ENCODE measurements around the gene SIX5.

The SIX5 gene

GRCh38 chr19:45767881-45768654 lies 984 bp downstream of the SIX5 start:
- no peaks in the 10 kb centered on the region for H3K9me3 ChIP-seq (ENCODE audit: control insufficient read depth, insufficient read depth, low read length)
- no peaks in the 10 kb centered on the region for H4K20me1 ChIP-seq (ENCODE audit: control insufficient read depth, insufficient read depth, low read depth, low read length)
- H3K4me1 ChIP-seq (ENCODE audit: control insufficient read depth, low read length): peaks cover 30% of the 10 kb centered on the region
- no peaks in the 10 kb centered on the region for H3K36me3 ChIP-seq (ENCODE audit: control insufficient read depth, low read length)
- no peaks in the 10 kb centered on the region for H3F3A ChIP-seq (ENCODE audit: control insufficient read depth, insufficient read depth)
- peaks cover 8% of the 10 kb centered on the region for H3K27me3 ChIP-seq (ENCODE audit: control insufficient read depth, low read length)
- peak overlapping the region; percentile 84 for H3K4me3 ChIP-seq (ENCODE audit: low read length)
- H3K4me2 ChIP-seq (ENCODE audit: low read length): peak overlapping the region; percentile 98
- H3K9me2 ChIP-seq (replicated peaks; ENCODE audit: control insufficient read depth, low read length): no peaks in the 10 kb centered on the region
- H3K27ac ChIP-seq (ENCODE audit: low read depth, low read length): no peak overlapping the region
- no peaks in the 10 kb centered on the region for H3K79me2 ChIP-seq (ENCODE audit: control insufficient read depth, low read length)
- TF ChIP-seq EZH2phosphoT487 (IDR thresholded peaks at IDR 0.05; ENCODE audit: borderline replicate concordance, low read length) (no peak), CTCF (IDR thresholded peaks at IDR 0.05; ENCODE audit: low read depth, low read length, poor library complexity, severe bottlenecking) (no peak)

- H4K20me1 ChIP-seq (ENCODE audit: control insufficient read depth, insufficient read depth, low read depth, low read length): no peaks in the 10 kb centered on the region
- H3K4me1 ChIP-seq (ENCODE audit: control insufficient read depth, low read length): peaks cover 24% of the 10 kb centered on the region
- H3K79me2 ChIP-seq (ENCODE audit: control insufficient read depth, low read length): no peaks in the 10 kb centered on the region
- H3K36me3 ChIP-seq (ENCODE audit: control insufficient read depth, low read length): no peaks in the 10 kb centered on the region
- no peak for TF ChIP-seq CTCF (IDR thresholded peaks at IDR 0.05; ENCODE audit: low read depth, low read length, poor library complexity, severe bottlenecking)
- TF ChIP-seq EZH2phosphoT487 (IDR thresholded peaks at IDR 0.05; ENCODE audit: borderline replicate concordance, low read length): no peak
- no peaks in the 10 kb centered on the region for H3K9me2 ChIP-seq (replicated peaks; ENCODE audit: control insufficient read depth, low read length)
- H3K4me2 ChIP-seq (ENCODE audit: low read length): peak overlapping the region; percentile 98; the same call in 1 of the 2 replicates
- no peak overlapping the region for H3K4me3 ChIP-seq (ENCODE audit: low read length)
- no peaks in the 10 kb centered on the region for H3K9me3 ChIP-seq (ENCODE audit: control insufficient read depth, insufficient read depth, low read length)
- H3K27ac ChIP-seq (ENCODE audit: low read depth, low read length): no peak overlapping the region
- peaks cover 8% of the 10 kb centered on the region for H3K27me3 ChIP-seq (ENCODE audit: control insufficient read depth, low read length)
- H3F3A ChIP-seq (ENCODE audit: control insufficient read depth, insufficient read depth): no peaks in the 10 kb centered on the region
Observed at GRCh38 chr19:45767410-45767880, 1.6 kb downstream of the SIX5 start.

GRCh38 chr19:45766869-45767346 lies 2.1 kb downstream of the SIX5 start:
- no peak overlapping the region for H3K4me2 ChIP-seq (ENCODE audit: low read length)
- no peak overlapping the region for H3K27ac ChIP-seq (ENCODE audit: low read depth, low read length)
- peaks cover 8% of the 10 kb centered on the region for H3K27me3 ChIP-seq (ENCODE audit: control insufficient read depth, low read length)
- no peaks in the 10 kb centered on the region for H3K36me3 ChIP-seq (ENCODE audit: control insufficient read depth, low read length)
- no peaks in the 10 kb centered on the region for H3K9me2 ChIP-seq (replicated peaks; ENCODE audit: control insufficient read depth, low read length)
- no peaks in the 10 kb centered on the region for H3F3A ChIP-seq (ENCODE audit: control insufficient read depth, insufficient read depth)
- H3K4me3 ChIP-seq (ENCODE audit: low read length): no peak overlapping the region
- no peak for TF ChIP-seq CTCF (IDR thresholded peaks at IDR 0.05; ENCODE audit: low read depth, low read length, poor library complexity, severe bottlenecking)
- H4K20me1 ChIP-seq (ENCODE audit: control insufficient read depth, insufficient read depth, low read depth, low read length): no peaks in the 10 kb centered on the region
- no peaks in the 10 kb centered on the region for H3K79me2 ChIP-seq (ENCODE audit: control insufficient read depth, low read length)
- no peaks in the 10 kb centered on the region for H3K9me3 ChIP-seq (ENCODE audit: control insufficient read depth, insufficient read depth, low read length)
- peaks cover 19% of the 10 kb centered on the region for H3K4me1 ChIP-seq (ENCODE audit: control insufficient read depth, low read length)
